Measurements from ENCODE around the gene MYOD1.

The MYOD1 gene

GRCh38 chr11:17725174-17725573, 5.8 kb downstream of the MYOD1 start:
- Histone ChIP-seq H3K27ac (ENCODE audit: low read length) (no peak overlapping the region), H3F3A (ENCODE audit: insufficient read depth, low read length) (no peaks in the 10 kb centered on the region), H4K20me1 (ENCODE audit: insufficient read depth, low read length) (no peaks in the 10 kb centered on the region), H3K4me1 (ENCODE audit: low read length) (no peaks in the 10 kb centered on the region), H3K4me3 (ENCODE audit: low read length) (no peak overlapping the region), H3K9ac (ENCODE audit: low read length) (no peak overlapping the region), H3K27me3 (replicated peaks; ENCODE audit: insufficient read depth, low read length) (no peaks in the 10 kb centered on the region; the same call in 1 of the 2 replicates), H3K4me2 (ENCODE audit: low read depth, low read length) (no peak overlapping the region), H2AFZ (ENCODE audit: low read length) (no peak overlapping the region), H3K36me3 (replicated peaks; ENCODE audit: insufficient read depth, low read length) (no peaks in the 10 kb centered on the region), H3K9me2 (replicated peaks; ENCODE audit: insufficient read depth, low read length) (no peaks in the 10 kb centered on the region), H3K79me2 (ENCODE audit: low read length) (no peaks in the 10 kb centered on the region), H3K9me3 (replicated peaks; ENCODE audit: insufficient read depth, low read length) (no peaks in the 10 kb centered on the region)
- no peak for DNase-seq
- no peak for TF ChIP-seq EZH2phosphoT487 (IDR thresholded peaks at IDR 0.05; ENCODE audit: low read length)
- no peak for TF ChIP-seq CTCF (IDR thresholded peaks at IDR 0.05; ENCODE audit: low read length)
- TF ChIP-seq EZH2 (optimal IDR thresholded peaks at IDR 0.05; ENCODE audit: low read depth, low read length) = no peak

- H4K20me1 ChIP-seq (ENCODE audit: insufficient read depth, low read length) = no peaks in the 10 kb centered on the region
- no peaks in the 10 kb centered on the region for H3K9me3 ChIP-seq (replicated peaks; ENCODE audit: insufficient read depth, low read length)
- H3K4me1 ChIP-seq (ENCODE audit: low read length) = no peaks in the 10 kb centered on the region
- H3K4me2 ChIP-seq (ENCODE audit: low read depth, low read length) = no peak overlapping the region
- no peaks in the 10 kb centered on the region for H3F3A ChIP-seq (ENCODE audit: insufficient read depth, low read length)
- H3K27ac ChIP-seq (ENCODE audit: low read length) = no peak overlapping the region
- DNase-seq = no peak
- no peak for TF ChIP-seq CTCF (IDR thresholded peaks at IDR 0.05; ENCODE audit: low read length)
- TF ChIP-seq EZH2 (optimal IDR thresholded peaks at IDR 0.05; ENCODE audit: low read depth, low read length) = no peak
- H3K79me2 ChIP-seq (ENCODE audit: low read length) = no peaks in the 10 kb centered on the region
- H3K36me3 ChIP-seq (replicated peaks; ENCODE audit: insufficient read depth, low read length) = no peaks in the 10 kb centered on the region
- H3K9ac ChIP-seq (ENCODE audit: low read length) = no peak overlapping the region
- H3K27me3 ChIP-seq (replicated peaks; ENCODE audit: insufficient read depth, low read length) = peaks cover 13% of the 10 kb centered on the region
- no peaks in the 10 kb centered on the region for H3K9me2 ChIP-seq (replicated peaks; ENCODE audit: insufficient read depth, low read length)
- H2AFZ ChIP-seq (ENCODE audit: low read length) = no peak overlapping the region
- H3K4me3 ChIP-seq (ENCODE audit: low read length) = no peak overlapping the region
Observed at GRCh38 chr11:17730137-17730536, 10.8 kb downstream of the MYOD1 start.

GRCh38 chr11:17730608-17731462, 11.5 kb downstream of the MYOD1 start:
- Histone ChIP-seq H3K9ac (ENCODE audit: low read length) (no peak overlapping the region), H3K36me3 (replicated peaks; ENCODE audit: insufficient read depth, low read length) (no peaks in the 10 kb centered on the region), H3K9me3 (replicated peaks; ENCODE audit: insufficient read depth, low read length) (no peaks in the 10 kb centered on the region), H3K4me2 (ENCODE audit: low read depth, low read length) (no peak overlapping the region), H3K79me2 (ENCODE audit: low read length) (no peaks in the 10 kb centered on the region), H3K27ac (ENCODE audit: low read length) (no peak overlapping the region), H3F3A (ENCODE audit: insufficient read depth, low read length) (no peaks in the 10 kb centered on the region), H4K20me1 (ENCODE audit: insufficient read depth, low read length) (no peaks in the 10 kb centered on the region), H3K4me3 (ENCODE audit: low read length) (no peak overlapping the region), H3K4me1 (ENCODE audit: low read length) (no peaks in the 10 kb centered on the region), H2AFZ (ENCODE audit: low read length) (no peak overlapping the region), H3K27me3 (replicated peaks; ENCODE audit: insufficient read depth, low read length) (peaks cover 13% of the 10 kb centered on the region), H3K9me2 (replicated peaks; ENCODE audit: insufficient read depth, low read length) (no peaks in the 10 kb centered on the region)
- peak; percentile 61 for DNase-seq
- TF ChIP-seq EZH2 (optimal IDR thresholded peaks at IDR 0.05; ENCODE audit: low read depth, low read length) (no peak), EZH2phosphoT487 (IDR thresholded peaks at IDR 0.05; ENCODE audit: low read length) (no peak), CTCF (IDR thresholded peaks at IDR 0.05; ENCODE audit: low read length) (peak; percentile 83)
